GM11168 (cell line): Measurements from ENCODE around the gene PACSIN2.
"Not testable (repeated sequence)": the region's sequence is repeated elsewhere in the genome, so short reads cannot be mapped to it uniquely, and the experiment has no call there.

Source experiments
- in situ Hi-C: fragments of 300-500 bp; cut with MboI; formaldehyde crosslinking; loops from one replicate; pipeline ENCODE4 v1.12.0; 2022; ENCODE audit warnings: low sequenced_read_pairs; ENCODE audit not compliant: unreplicated experiment

The PACSIN2 gene

DNA sequence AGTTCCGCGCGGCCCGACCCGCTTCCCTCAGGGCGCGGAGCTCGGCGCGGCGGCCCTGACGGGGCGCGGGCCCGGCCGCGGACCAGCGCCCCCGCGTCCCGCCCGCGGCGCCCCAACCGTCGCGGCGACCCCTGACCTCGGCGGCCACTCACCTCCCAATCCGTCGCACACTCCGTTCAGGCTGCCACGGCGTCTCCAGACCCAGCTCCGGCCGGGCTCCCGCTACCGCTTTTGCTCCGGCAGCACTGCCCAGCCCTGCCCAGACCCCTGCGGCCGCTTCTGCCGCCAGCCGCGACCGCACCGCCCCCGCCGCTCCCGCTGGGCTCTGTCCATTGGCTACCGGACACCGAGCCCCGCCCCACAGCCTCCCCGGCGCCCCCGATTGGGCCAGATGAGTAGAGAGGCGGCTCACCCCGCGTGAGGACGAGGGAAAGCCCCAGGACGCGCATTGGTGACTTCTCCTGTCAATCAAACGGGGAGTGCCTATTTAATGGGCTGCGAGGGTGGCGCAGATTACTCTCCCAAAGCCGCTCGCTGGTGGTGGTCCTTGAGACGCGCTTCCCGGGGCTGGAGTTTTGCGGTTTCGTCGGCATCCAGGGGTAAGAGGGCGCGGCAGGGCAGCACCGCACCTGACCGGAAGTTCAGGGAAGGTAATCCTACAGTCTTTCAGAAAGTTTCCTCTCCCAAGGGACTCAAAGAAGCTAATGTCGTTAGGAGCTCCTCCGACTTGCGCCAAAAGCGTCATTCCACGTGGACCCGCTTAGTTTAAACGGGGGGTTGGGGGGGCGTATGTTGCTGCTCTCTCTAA is at the start of gene PACSIN2:
PACSIN2 (minus strand) TSS at position 281 of the 808 bp plus-strand sequence. CDS start 103,069 bp downstream, outside the sequence.
- in situ Hi-C loops, result no loop called here

DNA sequence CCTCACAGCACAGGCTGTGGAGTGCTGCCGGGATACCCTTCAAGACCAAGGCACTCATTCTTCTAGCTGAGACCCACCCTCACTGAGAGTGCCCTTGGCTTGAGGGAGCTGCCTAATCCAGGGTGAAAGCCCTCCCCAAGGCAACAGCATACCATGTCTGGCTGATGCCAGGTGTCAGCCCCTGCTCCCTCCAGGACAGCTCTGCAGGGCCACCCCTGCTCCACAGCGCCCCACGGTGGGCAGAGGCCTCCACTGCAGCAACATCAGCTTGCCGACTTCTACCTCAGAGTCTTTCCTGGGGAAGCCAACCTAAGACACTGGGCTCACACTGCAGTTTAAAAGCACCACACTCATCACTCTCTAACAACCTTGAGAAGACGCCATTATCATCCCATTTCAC is 45.2 kb upstream of the PACSIN2 start:
- in situ Hi-C loops, result no loop called here

- in situ Hi-C loops, result no loop called here
Measured at GRCh38 chr22:43057641-43058040, 42.7 kb upstream of the PACSIN2 start.

DNA sequence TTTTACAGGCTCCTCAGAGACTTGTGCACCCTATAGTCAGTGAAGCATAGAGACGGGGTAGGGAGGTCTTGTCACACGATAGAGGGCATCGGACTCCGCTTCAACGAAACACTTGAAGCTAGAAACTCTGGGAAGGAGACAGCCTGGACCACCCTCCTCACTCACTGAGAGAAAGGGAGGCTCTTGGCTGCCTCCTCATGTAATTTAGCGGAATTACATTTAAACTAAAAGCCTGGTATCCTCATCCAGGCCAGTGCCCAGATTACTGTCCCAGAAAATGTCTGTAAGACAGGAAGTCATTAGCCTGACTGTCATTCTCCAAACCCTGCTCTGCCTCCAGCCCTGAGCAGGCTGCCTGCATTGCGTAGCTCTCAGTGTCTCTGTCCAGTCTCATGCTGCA is 38.2 kb upstream of the PACSIN2 start:
- in situ Hi-C loops, result no loop called here

GRCh38 chr22:43050995-43051394 is 36.0 kb upstream of the PACSIN2 start:
- in situ Hi-C loops, result no loop called here

- in situ Hi-C loops, result no loop called here
Measured at GRCh38 chr22:43047605-43048004, 32.7 kb upstream of the PACSIN2 start.

DNA sequence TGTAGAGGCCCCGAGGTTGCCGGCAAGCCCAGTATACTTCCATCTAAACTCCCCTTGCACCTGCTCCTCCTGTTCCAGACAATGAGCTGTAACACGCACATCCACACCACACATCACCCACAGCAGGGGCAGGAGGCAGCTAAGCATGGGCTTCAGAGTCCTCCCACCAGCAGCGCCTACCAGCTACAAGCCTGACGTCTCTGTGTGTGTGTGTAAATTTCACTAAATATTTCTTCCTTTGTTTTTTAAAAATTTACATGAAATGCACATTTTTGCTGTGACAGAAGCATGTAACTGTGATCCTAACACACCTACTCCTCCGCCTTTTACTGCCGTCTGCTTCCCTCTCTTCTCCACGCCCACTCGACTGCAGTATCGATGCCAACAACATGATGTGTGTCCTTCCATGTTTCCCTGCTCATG is 29.4 kb upstream of the PACSIN2 start:
- in situ Hi-C loops, result no loop called here

- in situ Hi-C loops, result no loop called here
Measured at GRCh38 chr22:43042101-43042780, 27.3 kb upstream of the PACSIN2 start.

GRCh38 chr22:43039800-43040199 is 24.9 kb upstream of the PACSIN2 start:
- in situ Hi-C loops, result loop anchor here (10.0 kb wide), 1 partner anchor 155 kb away; no protein-coding TSS in a partner anchor

DNA sequence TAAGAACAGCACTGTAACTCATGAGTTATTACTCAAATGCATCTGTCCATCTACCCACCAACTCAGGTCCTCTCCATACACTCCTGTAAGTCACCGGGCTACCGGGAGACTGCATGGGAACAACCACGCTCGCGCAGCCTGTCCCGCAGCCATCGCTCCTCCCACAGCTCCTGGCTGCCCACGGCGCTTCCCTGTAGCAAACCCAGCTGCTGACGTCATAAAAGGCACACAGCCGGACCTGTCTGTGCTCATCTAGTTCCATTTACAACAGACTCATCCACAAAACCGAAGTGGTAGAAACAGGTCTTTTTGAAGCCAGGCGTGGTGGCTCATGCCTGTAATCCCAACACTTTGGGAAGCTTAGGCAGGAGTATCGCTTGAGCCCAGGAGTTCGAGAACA is 23.4 kb upstream of the PACSIN2 start:
- in situ Hi-C loops, result loop anchor here (10.0 kb wide), 1 partner anchor 154 kb away; no protein-coding TSS in a partner anchor

GRCh38 chr22:43036282-43036829 is 21.4 kb upstream of the PACSIN2 start:
- in situ Hi-C loops, result loop anchor here (10.0 kb wide), 1 partner anchor 152 kb away; no protein-coding TSS in a partner anchor

DNA sequence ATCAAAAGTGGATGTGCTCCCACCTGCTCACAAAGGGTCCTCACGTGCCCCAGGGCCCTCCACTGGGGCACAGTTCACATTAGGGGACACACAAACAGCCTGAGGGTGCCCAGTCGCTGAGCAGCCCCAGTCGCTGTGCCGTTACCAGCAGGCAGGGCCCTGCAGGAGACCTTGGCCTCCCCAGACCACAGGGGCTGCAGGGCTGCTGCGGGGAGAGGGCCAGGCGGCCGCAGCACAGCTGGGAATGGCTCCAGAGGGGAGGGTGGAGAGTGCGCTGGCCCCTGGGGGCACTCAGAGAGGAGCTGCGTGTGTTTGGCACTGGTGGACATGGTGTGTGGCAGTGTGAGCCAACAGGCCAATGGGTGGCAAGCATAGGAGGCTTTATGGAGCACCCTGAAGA is 20.3 kb upstream of the PACSIN2 start:
- in situ Hi-C loops, result loop anchor here (10.0 kb wide), 1 partner anchor 150 kb away; no protein-coding TSS in a partner anchor

DNA sequence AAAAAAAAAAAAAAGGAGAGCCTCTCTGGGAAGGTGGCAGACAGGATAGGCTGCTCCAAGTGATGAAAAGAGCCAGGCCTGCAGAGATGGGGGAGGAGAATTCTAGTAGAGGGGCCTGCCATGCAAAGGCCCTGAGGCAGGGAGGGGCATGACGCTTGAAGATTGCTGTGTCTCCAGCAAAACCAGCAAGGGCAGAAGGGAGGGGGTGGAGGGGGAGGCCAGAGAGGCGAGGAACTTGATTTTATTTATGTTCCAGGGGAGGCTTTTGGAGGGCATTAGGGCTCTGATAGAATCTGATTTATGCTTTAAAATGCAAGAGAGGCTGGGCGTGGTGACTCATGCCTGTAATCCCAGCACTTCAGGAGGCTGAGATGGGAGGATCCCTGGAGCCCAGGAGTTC is 16.7 kb upstream of the PACSIN2 start:
- in situ Hi-C loops, result loop anchor here (10.0 kb wide), 1 partner anchor 147 kb away; no protein-coding TSS in a partner anchor

DNA sequence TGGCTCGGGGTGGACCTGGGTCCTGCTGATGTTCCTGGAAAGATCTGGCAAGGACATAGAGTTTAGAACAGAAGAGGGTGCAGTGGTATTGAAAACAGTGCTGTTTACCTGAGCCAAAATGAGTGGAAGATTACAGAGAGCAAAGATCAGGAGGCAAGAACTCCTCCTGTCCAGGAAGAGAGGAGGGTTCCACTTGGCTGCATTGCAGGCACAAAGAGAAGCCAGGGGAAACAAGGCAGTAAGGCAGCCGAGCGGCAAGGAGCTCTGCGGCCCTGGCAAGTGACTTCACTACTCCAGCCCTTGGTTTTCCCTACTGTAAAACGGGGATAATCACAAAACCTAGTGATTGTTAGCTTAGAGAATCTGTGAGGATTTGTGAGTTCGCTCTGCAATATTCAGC is 3.7 kb upstream of the PACSIN2 start:
- in situ Hi-C loops, result no loop called here

GRCh38 chr22:43017525-43018460 is 2.8 kb upstream of the PACSIN2 start:
- in situ Hi-C loops, result no loop called here

DNA sequence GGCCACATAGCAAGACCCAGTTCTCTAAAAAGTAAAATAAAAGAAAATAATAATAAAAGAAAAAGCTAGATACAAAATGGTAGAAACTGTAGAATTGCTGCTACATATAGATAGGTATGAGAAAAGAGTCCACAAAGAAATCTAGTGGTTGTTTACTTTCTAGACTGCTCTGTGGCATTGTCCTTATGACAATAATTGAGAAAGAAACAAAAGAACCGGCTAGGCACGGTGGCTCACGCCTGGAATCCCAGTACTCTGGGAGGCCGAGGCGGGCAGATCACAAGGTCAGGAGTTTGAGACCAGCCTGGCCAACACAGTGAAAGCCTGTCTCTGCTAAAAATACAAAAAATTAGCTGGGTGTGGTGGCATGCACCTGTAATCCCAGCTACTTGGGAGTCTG is 1.2 kb upstream of the PACSIN2 start:
- in situ Hi-C loops, result not testable (repeated sequence)

DNA sequence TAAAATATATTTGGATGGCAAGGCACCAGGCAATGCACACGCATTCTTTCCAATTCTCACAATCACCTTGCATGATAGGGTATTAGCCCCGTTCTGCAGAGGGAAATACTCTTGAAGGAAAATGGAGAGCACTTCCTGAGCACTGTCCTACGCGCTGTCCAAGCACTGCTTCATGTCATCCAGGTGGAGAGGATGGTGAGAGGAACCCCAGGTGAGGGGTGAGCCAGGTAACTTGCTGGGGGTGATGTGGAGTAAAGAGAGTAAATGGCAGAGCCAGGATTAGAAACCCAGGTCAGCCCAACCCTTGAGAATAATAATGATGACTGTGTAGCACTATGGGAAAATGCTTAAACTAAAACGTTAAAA is 711 bp upstream of the PACSIN2 start:
- in situ Hi-C loops, result no loop called here

- in situ Hi-C loops, result no loop called here
Measured at GRCh38 chr22:43014316-43014868, 557 bp downstream of the PACSIN2 start.
